ENCODE data around the gene INPP5E.

DNA sequence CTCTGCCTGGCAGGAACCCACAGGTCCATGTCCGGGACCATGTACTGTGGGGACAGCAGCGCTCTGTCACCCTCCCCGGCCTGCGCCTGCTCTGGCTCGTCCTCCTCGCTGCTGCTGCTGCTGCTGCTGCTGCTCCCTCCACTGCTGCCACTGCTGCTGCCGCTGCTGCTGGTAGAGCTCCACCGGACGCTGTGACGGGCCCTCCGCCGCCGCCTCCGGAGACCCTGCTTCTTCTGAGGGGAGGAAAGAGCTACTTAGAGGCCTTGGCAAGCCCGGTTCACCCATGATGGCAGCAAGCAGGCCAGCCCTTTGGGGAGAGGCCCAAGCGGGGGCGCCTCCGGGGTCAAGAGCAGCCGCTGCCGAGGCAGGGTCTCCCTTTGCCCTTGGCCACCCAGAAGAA lies 56.2 kb downstream of the INPP5E start:
- no peak for TF ChIP-seq POLR2A (IDR thresholded peaks at IDR 0.05; ENCODE audit: low read length)
- TF ChIP-seq GATA1 (IDR thresholded peaks at IDR 0.05; ENCODE audit: low read depth, low read length): no peak

Measured in erythroblast (primary cell).